ENCODE data around the gene UBE3A. TPM values are rescaled to one million over a fixed set of nuclear protein-coding genes. Genes with fewer than 3 reads are reported as not detected.

Gene UBE3A
- total RNA-seq, 1 experiment from 2014 or later = 104 TPM

GRCh38 chr15:25418202-25418601 lies 20.6 kb downstream of the UBE3A start:
- POLR2A ChIA-PET = no interaction called here
- TF ChIP-seq JUND (IDR thresholded peaks at IDR 0.05) (no peak), RAD21 (IDR thresholded peaks at IDR 0.05; ENCODE audit: low read depth) (no peak), TCF7L2 (IDR thresholded peaks at IDR 0.05; ENCODE audit: borderline replicate concordance, extremely low read depth, insufficient read depth, insufficient read length) (no peak), ELF1 (IDR thresholded peaks at IDR 0.05; ENCODE audit: borderline replicate concordance, low read depth) (no peak), YY1 (IDR thresholded peaks at IDR 0.05; ENCODE audit: extremely low read depth, insufficient replicate concordance, low read depth, low read length) (no peak), CTCF (IDR thresholded peaks at IDR 0.05 in 2 of 3, conservative IDR thresholded peaks at IDR 0.05 in 1 of 3; ENCODE audit: borderline replicate concordance in 1 of 3, insufficient read depth in 1 of 3, low read depth in 2 of 3, low read length in 2 of 3) (no peak), POLR2A (IDR thresholded peaks at IDR 0.05; ENCODE audit: borderline replicate concordance, extremely low read depth, insufficient read depth, insufficient read length) (no peak), SRF (IDR thresholded peaks at IDR 0.05; ENCODE audit: low read depth) (no peak)

More at GRCh38 chr15:25418202-25418601, 20.6 kb downstream of the UBE3A start:
- no peak for DNase-seq (ENCODE audit: low read depth, low spot score)
- BruUV-seq (replicated peaks) = no TSS peak
- Histone ChIP-seq H4K20me1 (ENCODE audit: insufficient read depth) (peaks cover 17% of the 10 kb centered on the region; the same call in 1 of the 2 replicates), H3K9ac (ENCODE audit: low read length) (no peak overlapping the region), H3K4me2 (ENCODE audit: low read length) (no peak overlapping the region), H3K4me1 (ENCODE audit: control insufficient read depth in 1 of 2, insufficient read depth in 2 of 2, low read length in 2 of 2) (no peaks in the 10 kb centered on the region), H3K27me3 (ENCODE audit: insufficient read depth, low read length) (no peaks in the 10 kb centered on the region), H3K36me3 (ENCODE audit: control insufficient read depth in 1 of 2, insufficient read depth in 2 of 2, low read length in 2 of 2) (no peaks in the 10 kb centered on the region; a peak in 1 of 4 replicates), H2AFZ (ENCODE audit: low read depth, low read length, poor library complexity, severe bottlenecking) (no peak overlapping the region), H3K9me3 (ENCODE audit: control insufficient read depth in 1 of 2, insufficient read depth in 1 of 2, low read depth in 1 of 2, low read length in 2 of 2) (no peaks in the 10 kb centered on the region; a peak in 1 of 4 replicates), H3K27ac (ENCODE audit: low read depth, low read length) (no peak overlapping the region), H3K79me2 (ENCODE audit: insufficient read depth, low read length) (peaks cover 100% of the 10 kb centered on the region), H3K4me3 (replicated peaks in 1 of 2; ENCODE audit: low read depth in 1 of 2, low read length in 2 of 2) (no peak overlapping the region), H3K9me2 (ENCODE audit: insufficient read depth) (no peaks in the 10 kb centered on the region)
- CTCF ChIA-PET = no interaction called here
- intact Hi-C loops (cut with micrococcal nuclease) = loop anchor here (5.0 kb wide), 1 partner anchor 41 kb away; no protein-coding TSS in a partner anchor
- RAD21 ChIA-PET (ENCODE audit: low non-redundant PET in 1 of 2, low total read pairs in 2 of 2, uncharacterized antibody in 2 of 2, unreplicated experiment in 2 of 2) = no interaction called here
- no peak for ATAC-seq
